ENCODE measurements around the gene NOS2.
"Not testable (repeated sequence)": the region's sequence is repeated elsewhere in the genome, so short reads cannot be mapped to it uniquely, and the experiment has no call there.

Gene NOS2

DNA sequence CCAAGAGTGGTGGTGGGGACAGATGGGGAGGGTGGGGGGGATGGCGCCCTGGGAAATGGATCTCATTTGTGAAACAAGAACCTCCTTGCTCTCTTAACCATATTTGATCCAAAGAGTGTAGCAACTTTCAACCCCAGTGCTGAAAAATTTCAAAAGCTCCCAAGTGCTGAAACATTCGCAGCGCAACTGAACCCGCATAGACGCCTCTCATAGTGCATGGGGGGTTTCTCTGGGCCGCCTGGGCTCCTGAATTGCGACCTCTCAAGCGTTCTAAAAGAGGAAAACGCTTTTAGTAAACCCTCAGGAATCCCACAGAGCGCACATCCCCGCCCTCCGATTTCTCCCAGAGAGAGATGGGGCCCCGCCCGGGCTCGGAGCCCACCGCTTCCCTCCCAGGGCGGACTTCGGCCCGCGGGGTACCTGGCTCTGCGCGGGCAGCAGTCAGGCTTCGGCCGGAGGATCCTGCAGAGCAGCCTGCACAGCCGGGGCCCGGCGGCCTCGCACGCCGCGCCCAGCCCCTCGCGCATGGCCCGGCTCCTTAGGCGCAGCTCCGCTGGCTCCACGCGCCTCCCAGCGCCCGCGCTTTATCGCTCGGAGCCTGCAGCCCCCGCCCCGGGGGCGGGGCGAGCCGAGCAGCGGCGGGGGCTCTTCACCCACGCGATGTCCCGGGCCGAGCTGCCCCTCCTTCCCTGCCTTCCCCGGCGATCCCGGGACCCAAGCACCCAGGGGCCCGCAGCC lies 7.0 kb downstream of the NOS2 start:
- DNase-seq (ENCODE audit: low read depth, low spot score): no peak
- no peak overlapping the region for H3K27ac ChIP-seq

DNA sequence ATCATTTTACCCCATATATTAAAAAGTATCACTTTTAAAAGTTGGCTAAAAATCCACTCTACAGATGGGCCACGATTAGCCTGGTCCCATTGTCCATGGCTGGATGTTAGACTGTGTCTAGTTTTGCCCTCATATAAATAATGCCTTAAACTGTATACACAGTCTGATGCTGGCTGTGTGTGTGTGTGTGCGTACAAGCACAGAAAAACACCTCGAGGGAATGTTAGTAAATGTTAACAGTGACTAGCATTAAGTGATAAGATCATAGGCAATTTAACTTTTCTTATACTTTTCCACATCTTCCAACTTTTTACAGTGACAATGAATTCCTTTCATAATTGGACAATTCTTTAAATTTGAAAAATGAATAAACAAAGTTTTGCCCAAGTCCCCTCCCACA lies 8.2 kb downstream of the NOS2 start:
- H3K27ac ChIP-seq: no peak overlapping the region

DNA sequence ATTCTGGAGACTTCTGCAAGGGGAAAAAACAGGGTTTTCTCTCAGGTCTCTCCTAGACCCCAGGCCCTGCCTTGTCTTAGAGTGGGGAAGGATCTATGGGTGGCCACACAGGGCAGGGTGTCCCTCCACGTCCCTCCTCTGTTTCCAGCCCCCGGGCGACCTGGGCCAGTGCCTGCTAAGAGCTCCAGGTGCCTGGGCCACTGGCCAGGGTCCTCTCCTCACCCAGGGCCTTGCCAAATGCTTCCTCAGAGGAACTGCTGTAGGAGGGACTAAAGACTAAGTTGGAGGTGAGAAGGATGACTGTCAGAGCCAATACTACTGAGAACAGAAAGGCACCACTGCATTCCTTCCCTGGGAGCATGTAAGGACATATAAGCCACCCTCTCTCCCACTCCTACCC lies 11.4 kb downstream of the NOS2 start:
- H3K27ac ChIP-seq: no peak overlapping the region
- DNase-seq (ENCODE audit: low read depth, low spot score): no peak

More for the DNA sequence above, 8.2 kb downstream of the NOS2 start:
- DNase-seq (ENCODE audit: low read depth, low spot score): no peak

- no peak for DNase-seq (ENCODE audit: low read depth, low spot score)
These were observed 16.6 kb downstream of the NOS2 start for GRCh38 chr17:27783440-27784350.

GRCh38 chr17:27782791-27783206 lies 17.5 kb downstream of the NOS2 start:
- H3K27ac ChIP-seq: no peak overlapping the region
- no peak for DNase-seq (ENCODE audit: low read depth, low spot score)

More at GRCh38 chr17:27783440-27784350, 16.6 kb downstream of the NOS2 start:
- H3K27ac ChIP-seq: no peak overlapping the region

- no peak overlapping the region for H3K27ac ChIP-seq
- DNase-seq (ENCODE audit: low read depth, low spot score): no peak
These were observed 19.4 kb downstream of the NOS2 start for GRCh38 chr17:27780828-27781404.

DNA sequence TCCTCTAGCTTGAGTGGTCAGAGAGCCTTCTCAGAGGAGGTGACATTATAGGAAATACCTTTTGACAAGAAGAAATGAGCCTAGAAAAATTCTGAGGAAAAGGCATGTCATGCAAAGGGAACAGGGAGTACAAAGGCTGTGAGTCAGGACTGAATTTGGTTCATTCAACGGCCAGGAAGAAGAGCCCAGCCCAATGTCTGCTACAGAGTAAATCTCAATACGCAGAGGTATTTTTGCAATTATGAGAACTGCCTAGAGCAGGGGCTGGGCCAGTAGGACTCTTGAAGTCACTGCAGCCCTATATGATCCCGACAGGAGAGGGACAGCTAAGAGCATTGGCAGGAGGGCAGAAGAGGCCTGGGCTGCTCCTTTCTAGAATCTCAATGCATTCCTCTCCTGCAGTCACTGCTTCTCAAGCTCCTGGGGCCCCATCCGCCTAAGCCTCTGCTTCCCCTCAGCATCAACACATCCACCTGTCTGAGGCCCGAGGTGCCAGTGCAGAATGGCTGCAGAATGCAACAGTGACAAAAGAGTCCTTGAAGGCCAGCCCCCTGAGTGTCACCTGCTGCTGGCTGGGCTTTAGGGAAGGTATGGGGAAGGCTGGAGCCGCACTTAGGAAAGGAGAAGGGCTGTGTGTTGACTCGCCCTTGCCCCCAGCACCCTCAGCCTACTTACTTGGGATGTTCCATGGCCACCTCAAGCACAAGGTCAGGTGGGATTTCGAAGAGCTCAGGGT lies 20.1 kb downstream of the NOS2 start:
- DNase-seq (ENCODE audit: low read depth, low spot score): no peak
- H3K27ac ChIP-seq: no peak overlapping the region

GRCh38 chr17:27778183-27778582 lies 22.1 kb downstream of the NOS2 start:
- H3K27ac ChIP-seq: no peak overlapping the region
- peak; percentile 24 for DNase-seq (ENCODE audit: low read depth, low spot score)

GRCh38 chr17:27776882-27777624 lies 23.3 kb downstream of the NOS2 start:
- no peak for DNase-seq (ENCODE audit: low read depth, low spot score)
- no peak overlapping the region for H3K27ac ChIP-seq

- H3K27ac ChIP-seq: no peak overlapping the region
- no peak for DNase-seq (ENCODE audit: low read depth, low spot score)
These were observed 28.7 kb downstream of the NOS2 start for GRCh38 chr17:27771586-27771985.

DNA sequence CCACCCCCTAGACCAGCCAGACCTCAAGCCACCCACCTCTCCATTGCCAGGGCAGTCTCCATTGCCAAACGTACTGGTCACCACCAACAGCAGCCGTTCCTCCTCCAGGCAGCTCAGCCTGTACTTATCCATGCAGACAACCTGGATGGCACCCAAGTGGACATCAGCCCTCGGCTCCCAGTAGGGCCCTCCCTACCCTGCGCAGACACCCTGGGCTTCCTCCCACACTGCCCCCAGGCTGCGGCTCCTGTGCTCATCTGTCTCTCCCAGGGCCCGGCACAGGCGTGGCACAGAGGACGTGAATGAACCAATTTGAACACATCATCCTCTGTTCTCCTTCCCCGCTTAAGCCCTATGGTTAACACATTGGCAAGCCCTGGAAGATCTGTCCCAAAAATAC lies 29.5 kb downstream of the NOS2 start:
- DNase-seq (ENCODE audit: low read depth, low spot score): no peak

DNA sequence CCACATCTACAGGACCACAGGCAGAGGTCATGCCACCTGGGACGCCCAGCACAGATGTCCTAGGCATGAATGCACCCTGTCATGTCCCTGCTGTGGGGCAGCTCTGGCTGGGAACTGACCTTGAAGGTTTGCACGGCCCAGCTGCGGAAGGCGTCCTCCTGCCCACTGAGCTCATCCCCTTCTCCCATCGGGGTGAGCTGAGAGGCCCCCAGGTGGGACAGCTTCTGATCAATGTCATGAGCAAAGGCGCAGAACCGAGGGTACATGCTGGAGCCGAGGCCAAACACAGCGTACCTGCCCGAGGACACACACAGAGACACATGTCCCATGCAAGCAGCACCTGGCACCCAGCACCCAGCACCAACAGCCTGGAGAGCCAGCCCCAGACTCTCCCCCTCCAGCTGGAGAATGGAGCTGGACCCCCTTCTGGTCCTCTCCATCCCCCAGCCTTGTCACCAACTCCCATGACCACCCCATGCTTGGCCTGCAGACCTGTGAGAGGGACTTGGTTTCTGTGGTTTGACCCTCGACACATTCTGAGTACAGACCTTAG lies 31.4 kb downstream of the NOS2 start:
- no peak overlapping the region for H3K27ac ChIP-seq
- no peak for DNase-seq (ENCODE audit: low read depth, low spot score)

More for the DNA sequence above, 29.5 kb downstream of the NOS2 start:
- no peak overlapping the region for H3K27ac ChIP-seq

- no peak for DNase-seq (ENCODE audit: low read depth, low spot score)
- no peak overlapping the region for H3K27ac ChIP-seq
These were observed 33.9 kb downstream of the NOS2 start for GRCh38 chr17:27766438-27766837.

DNA sequence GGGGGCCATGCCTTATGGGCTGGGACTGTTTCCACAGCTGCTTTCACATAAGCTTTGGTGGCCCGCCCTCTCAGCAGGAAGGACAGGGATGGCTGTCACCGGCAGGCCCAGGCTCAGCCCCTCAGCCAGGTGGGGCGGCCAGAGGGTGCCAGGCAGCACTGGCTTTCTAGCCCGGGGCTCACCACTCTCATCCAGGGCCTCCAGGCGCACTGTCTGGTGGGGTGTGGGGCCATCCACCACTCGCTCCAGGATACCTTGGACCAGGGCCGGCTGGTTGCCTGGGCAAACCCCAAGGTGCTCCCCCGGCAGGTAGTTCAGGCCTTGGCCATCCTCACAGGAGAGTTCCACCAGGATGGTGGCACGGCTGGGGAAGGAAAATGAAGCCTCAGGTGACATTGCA lies 35.0 kb downstream of the NOS2 start:
- no peak overlapping the region for H3K27ac ChIP-seq
- DNase-seq (ENCODE audit: low read depth, low spot score): no peak

- no peak overlapping the region for H3K27ac ChIP-seq
- DNase-seq (ENCODE audit: low read depth, low spot score): no peak
These were observed 35.7 kb downstream of the NOS2 start for GRCh38 chr17:27764589-27764988.

GRCh38 chr17:27762527-27763305 lies 37.6 kb downstream of the NOS2 start:
- H3K27ac ChIP-seq: no peak overlapping the region
- no peak for DNase-seq (ENCODE audit: low read depth, low spot score)

- not testable (repeated sequence) for H3K27ac ChIP-seq; DNase-seq (ENCODE audit: low read depth, low spot score)
These were observed 39.4 kb downstream of the NOS2 start for GRCh38 chr17:27760931-27761330.

- no peak overlapping the region for H3K27ac ChIP-seq
- DNase-seq (ENCODE audit: low read depth, low spot score): no peak
These were observed 40.1 kb downstream of the NOS2 start for GRCh38 chr17:27760069-27760885.

Measured in epithelial cell of prostate (primary cell).